ENCODE data around the gene ZNF385A. TPM values are rescaled to one million over a fixed set of nuclear protein-coding genes. Genes with fewer than 3 reads are reported as not detected.

The ZNF385A gene
- total and polyA plus RNA-seq, 9 of the 15 experiments (the other 6 are each of a cell fraction or from before 2014, with no cell fraction given): 1.0 to 111 (median 7.7) TPM

DNA sequence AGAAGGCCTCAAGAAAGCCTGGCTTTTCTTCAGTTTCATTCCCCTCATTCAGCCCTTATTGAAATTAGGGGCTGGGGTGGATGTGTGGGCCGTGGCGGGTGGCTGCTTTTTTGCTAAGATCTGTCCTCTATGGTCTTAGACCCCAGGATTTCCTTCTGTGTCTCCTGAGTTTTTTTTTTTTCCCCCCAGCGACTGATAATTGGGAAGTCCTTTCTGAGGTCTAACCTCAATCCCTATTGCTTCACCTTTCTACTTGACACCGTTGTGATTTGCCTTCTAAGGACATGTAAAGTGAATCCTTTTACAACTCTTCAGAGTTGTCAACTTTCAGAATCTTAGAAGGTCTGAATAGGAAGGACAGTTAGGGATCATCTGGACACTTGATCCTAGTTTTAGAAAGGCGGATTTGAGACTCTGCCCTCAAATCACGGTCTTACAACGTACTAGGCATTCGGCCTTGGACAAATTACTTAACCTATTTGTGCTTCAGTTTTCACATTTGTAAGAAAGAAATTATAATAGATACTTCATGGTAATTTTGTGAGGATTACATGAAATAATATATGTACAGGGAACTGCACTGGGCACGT lies 24.7 kb downstream of the ZNF385A start (continued):
- TF ChIP-seq ZBTB43 (CRISPR knock-in tag; IDR thresholded peaks at IDR 0.05) (no peak), BCL6 (CRISPR knock-in tag; IDR thresholded peaks at IDR 0.05) (no peak), ZNF696 (CRISPR knock-in tag; conservative IDR thresholded peaks at IDR 0.05) (no peak), KDM1A (IDR thresholded peaks at IDR 0.05) (peak; percentile 96 to 97), CHD2 (IDR thresholded peaks at IDR 0.05; ENCODE audit: low read depth, low read length) (no peak), MXI1 (IDR thresholded peaks at IDR 0.05; ENCODE audit: low read depth, low read length) (no peak), ATF4 (CRISPR knock-in tag; IDR thresholded peaks at IDR 0.05) (no peak), SMAD1 (IDR thresholded peaks at IDR 0.05; ENCODE audit: low read depth, low read length, partially characterized antibody) (no peak), MAZ (CRISPR knock-in tag; conservative IDR thresholded peaks at IDR 0.05 in 1 of 2, IDR thresholded peaks at IDR 0.05 in 1 of 2) (no peak), HDAC8 (tag; IDR thresholded peaks at IDR 0.05) (no peak), ZNF668 (CRISPR knock-in tag; IDR thresholded peaks at IDR 0.05) (no peak), SRSF9 (IDR thresholded peaks at IDR 0.05; ENCODE audit: borderline replicate concordance, low read depth, low read length) (no peak), ZNF79 (CRISPR knock-in tag; IDR thresholded peaks at IDR 0.05; ENCODE audit: low read depth) (no peak), ZBTB1 (CRISPR knock-in tag; IDR thresholded peaks at IDR 0.05; ENCODE audit: borderline replicate concordance, low read depth) (no peak), MIER1 (IDR thresholded peaks at IDR 0.05; ENCODE audit: low read depth) (peak; percentile 71; the same call in 1 of the 2 replicates), ZNF174 (CRISPR knock-in tag; IDR thresholded peaks at IDR 0.05) (no peak), ZNF778 (CRISPR knock-in tag; IDR thresholded peaks at IDR 0.05) (no peak), ADNP (tag; IDR thresholded peaks at IDR 0.05) (peak; percentile 100)
- TF ChIP-seq, protein P1, sequence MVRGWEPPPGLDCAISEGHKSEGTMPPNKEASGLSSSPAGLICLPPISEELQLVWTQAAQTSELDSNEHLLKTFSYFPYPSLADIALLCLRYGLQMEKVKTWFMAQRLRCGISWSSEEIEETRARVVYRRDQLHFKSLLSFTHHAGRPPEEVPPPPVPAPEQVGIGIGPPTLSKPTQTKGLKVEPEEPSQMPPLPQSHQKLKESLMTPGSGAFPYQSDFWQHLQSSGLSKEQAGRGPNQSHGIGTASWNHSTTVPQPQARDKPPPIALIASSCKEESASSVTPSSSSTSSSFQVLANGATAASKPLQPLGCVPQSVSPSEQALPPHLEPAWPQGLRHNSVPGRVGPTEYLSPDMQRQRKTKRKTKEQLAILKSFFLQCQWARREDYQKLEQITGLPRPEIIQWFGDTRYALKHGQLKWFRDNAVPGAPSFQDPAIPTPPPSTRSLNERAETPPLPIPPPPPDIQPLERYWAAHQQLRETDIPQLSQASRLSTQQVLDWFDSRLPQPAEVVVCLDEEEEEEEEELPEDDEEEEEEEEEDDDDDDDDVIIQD (CRISPR knock-in tag; IDR thresholded peaks at IDR 0.05): no peak
- TF ChIP-seq, protein P2, sequence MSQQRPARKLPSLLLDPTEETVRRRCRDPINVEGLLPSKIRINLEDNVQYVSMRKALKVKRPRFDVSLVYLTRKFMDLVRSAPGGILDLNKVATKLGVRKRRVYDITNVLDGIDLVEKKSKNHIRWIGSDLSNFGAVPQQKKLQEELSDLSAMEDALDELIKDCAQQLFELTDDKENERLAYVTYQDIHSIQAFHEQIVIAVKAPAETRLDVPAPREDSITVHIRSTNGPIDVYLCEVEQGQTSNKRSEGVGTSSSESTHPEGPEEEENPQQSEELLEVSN (IDR thresholded peaks at IDR 0.05; ENCODE audit: borderline replicate concordance in 1 of 2, extremely low read depth in 1 of 2, insufficient read depth in 1 of 2, insufficient read length in 1 of 2, low read depth in 1 of 2, low read length in 1 of 2, poor library complexity in 1 of 2, severe bottlenecking in 1 of 2): no peak
- TF ChIP-seq, protein P3, sequence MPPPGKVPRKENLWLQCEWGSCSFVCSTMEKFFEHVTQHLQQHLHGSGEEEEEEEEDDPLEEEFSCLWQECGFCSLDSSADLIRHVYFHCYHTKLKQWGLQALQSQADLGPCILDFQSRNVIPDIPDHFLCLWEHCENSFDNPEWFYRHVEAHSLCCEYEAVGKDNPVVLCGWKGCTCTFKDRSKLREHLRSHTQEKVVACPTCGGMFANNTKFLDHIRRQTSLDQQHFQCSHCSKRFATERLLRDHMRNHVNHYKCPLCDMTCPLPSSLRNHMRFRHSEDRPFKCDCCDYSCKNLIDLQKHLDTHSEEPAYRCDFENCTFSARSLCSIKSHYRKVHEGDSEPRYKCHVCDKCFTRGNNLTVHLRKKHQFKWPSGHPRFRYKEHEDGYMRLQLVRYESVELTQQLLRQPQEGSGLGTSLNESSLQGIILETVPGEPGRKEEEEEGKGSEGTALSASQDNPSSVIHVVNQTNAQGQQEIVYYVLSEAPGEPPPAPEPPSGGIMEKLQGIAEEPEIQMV (tag; conservative IDR thresholded peaks at IDR 0.05; ENCODE audit: low read depth): no peak
